GM21526 (cell line): Measurements from ENCODE around the gene AZI2.

ENCODE experiments used
- ATAC-seq: cut with Tn5 transposase; IDR thresholded peaks from one replicate; pipeline ENCODE4 v1.9.1; 2021; ENCODE audit warnings: moderate library complexity; ENCODE audit not compliant: unreplicated experiment, low FRiP score

The AZI2 gene

DNA sequence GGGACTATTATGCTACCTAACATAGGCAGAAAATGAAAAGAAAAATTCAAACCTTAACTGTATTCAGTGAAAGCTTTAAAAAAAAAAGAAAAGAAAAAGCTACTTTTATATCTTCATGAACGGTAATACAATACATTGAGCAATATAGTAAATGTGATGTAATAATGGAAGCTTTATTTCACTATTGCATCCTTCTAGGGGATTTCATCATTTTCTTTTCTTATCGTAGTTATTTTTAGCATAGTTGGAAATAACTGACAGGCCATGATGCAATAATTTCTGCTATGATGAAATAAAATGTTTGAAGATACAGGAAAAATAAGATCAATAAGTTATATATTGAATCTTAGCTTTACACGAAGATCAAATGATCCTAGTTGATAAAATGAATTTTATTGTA, 40.4 kb downstream of the AZI2 start:
- no peak for ATAC-seq

DNA sequence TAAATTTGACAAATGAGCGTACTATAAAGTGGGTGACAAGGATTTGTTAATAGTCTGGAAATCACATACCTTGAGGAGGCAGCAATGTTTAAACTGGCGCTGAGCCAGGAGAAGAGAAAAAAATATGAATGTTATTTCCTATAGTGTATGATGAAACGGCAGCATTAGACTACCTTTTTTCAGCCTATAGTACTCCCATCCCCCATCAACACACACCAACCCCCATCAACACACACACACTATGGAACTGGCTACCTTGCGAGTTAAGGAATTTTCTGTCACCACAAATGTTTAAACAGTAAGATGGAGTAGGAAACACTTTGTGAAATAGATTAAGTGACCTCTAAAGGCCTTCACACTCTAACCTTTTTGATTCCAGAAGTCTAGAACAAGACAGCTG, 46.9 kb downstream of the AZI2 start:
- ATAC-seq = no peak

DNA sequence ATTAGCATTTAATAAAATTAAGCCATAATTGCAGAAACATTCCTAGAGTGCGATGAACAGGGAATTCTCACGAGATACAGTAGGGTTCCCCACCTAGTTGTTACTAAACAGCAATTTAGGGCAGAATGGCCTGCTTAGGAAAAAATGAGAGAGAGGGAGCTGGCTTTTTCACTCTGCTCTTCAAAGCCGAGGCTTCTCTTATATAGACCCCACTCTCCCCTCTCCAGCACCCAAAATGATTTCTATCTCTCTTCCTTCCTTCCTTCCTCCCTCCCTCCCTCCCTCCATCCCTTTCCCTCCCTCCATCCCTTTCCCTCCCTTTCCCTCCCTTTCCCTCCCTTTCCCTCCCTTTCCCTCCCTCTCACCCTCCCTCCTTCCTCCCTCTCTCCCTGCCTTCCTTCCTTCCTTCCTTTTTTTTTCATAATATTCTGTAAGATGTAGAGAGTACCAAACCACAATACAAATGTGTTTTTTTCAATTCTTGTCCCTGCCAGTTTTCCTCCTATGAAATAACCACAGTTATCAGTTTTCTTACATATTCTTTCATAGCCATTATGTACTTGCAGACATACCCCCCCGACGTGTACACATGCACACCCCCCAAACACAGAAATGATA, 48.2 kb downstream of the AZI2 start:
- no peak for ATAC-seq

DNA sequence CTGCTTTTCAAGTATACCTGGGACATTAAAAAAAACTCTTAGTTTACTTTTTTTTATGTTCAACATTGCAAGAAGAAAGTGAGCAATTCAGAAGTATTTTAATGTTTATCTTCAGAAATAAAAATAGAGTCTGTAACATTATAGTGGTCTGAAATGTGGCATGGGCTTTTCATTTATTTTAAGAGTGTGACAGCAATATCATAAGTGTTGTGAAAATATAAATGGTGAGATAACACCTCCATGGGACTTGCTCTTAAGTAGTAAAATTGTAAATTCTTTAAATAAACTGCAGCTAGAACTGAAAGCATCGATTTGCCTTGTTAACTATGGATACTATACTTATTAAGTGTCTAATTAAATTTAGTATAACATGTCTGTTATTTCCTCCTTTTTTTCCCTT, 48.9 kb downstream of the AZI2 start:
- no peak for ATAC-seq

DNA sequence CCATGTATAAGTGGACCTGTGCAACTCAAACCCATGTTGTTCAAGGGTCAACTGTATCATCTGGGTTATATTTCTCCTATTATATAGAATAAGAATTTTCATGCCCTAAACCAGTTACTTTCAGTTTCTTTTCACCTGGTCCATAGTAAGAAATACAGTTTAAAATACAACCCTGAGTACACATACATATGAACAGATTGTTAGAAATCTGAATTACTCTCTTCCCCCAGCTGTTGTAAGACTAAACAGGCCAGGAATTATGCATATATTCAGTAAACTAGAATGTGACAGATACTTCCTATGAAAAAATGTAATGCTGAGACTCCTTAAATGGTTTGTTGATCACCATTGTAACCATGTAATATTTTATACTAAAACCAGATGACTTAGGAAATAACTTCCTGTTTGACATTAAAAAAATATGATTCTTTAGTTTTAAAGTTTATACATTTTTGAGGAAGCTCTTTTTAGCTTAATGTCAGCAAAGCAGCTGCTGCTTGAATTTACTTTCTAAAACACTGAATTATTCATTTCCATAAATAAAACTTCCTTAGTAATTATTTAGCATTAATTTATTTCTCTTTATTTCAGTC, 52.6 kb downstream of the AZI2 start:
- ATAC-seq = no peak

DNA sequence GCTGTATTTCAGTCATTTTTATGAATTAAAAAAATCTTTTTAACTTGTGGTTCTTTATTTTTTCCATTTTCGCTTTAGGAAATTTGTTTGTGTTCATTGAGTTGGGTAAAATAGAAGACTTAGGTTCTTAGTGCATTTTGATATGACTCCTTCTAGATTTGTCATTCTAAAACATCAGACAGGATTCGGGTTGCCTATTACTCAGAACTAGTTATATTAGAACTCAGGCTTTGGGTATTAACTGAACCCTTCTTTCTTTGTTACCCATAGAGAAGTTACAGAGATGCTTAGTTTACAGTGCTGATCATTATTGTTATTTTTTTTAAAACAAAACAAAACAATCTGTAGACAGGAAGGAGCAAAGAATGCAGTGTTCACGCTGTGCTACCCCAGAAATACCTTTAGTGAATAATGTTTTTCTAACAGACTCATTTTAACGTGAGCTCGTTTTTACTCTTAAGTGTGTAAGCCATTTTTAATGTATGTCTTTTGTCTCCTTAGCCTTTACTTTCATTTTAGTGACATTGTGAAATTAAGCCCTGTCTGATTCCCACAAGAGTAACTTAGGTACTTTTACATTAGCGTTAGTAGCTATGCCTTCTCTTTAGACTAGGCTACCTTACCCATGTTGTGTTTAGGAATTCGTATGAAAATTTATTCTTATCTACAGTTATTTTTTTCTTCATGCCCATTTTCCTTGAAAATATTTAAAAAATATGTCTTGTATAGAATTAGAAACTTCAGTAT, 53.8 kb downstream of the AZI2 start:
- no peak for ATAC-seq

DNA sequence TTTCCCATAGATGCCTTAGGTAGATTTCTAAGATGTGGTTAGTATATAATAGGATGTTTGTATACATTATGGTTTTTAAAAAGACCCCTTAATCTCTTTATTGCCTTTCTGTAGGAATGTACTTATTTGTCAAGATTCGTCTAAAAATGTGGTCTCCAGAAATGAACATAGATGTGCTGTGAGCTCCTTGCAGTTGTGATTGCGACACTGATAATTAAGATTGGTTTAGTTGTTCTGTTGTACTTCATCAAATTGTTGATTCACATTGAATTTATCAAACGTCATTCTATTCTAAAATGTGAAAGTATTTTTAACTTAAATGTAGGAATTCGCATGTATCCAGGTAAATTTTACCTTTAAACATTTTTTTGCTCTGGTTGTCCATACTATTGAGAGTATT, 56.0 kb downstream of the AZI2 start:
- ATAC-seq = no peak

DNA sequence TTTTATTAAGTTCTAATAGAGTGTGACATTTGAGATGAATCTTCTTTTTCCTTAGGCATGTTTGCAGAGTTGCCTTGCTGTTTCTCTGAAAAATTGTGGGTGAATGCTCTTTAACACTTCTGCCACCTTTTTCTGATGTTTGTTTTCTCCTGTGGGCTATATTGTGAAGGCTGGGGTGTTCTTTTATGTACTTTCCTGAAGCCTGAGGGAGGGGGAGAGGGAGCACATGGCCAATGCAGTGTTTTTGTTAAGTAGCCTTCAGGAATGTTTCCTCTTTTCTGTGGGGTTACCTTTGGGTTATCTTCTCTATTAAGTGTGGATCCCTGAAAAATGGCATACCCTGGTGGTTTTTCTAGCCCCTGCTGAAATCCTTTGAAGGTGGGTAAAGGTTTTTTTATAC, 57.0 kb downstream of the AZI2 start:
- no peak for ATAC-seq

DNA sequence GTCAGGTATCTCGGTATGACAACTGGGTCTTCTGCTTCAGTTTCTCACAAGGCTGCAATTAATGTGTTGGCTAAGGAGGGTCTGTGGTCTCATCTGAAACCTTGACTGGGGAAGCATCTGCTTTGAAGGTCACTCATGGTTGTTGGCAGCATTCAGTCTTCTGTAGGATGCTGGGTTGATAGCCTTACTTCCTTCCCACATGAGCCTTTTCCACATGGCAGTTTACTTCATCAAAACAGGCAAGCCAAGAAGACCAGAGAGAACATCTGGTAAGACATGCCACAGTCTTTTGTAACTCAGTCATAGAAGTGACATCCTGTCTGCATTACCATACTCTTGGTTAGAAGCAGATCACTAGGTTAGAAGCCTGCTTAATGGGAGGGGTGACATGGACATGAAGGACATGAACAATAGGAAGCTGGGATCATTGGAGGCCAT, 57.7 kb downstream of the AZI2 start:
- no peak for ATAC-seq

DNA sequence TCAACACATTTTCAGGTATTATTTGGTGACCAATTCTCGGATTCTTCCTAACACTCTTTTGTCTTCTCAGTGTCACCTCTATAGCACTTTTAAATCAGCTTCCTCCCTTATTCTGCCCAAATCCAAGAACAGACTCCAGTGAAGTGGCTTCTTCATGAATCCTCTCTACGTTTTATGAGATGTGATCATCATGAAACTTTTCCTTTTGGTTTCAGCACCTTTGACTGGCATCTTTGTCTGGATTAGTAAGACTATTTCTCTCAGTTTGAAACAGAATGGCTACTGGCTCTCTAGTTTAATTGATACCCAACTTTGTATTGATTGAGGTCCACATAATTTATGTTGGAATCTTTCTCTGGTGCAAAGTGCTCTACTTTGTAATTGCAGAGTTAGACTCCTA, 61.6 kb downstream of the AZI2 start:
- no peak for ATAC-seq

DNA sequence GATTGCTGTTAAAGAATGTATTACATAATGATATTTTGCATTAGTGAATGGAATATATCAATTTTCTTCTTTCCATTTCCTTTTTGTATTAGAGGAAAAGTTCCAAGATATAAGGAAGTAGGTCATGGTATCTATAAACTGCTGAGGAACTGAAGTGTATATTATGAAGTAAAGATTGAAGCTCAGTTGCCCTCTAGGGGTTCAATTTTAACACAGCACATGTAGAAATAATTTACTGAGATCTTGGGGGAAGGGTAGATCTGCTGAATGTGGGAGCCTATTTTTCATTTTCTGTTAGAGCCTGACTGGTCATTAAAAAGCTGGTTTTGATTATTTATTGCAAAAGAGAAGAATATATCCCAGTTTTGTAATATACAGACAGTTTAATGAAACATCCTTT, 62.0 kb downstream of the AZI2 start:
- ATAC-seq = peak; percentile 87

DNA sequence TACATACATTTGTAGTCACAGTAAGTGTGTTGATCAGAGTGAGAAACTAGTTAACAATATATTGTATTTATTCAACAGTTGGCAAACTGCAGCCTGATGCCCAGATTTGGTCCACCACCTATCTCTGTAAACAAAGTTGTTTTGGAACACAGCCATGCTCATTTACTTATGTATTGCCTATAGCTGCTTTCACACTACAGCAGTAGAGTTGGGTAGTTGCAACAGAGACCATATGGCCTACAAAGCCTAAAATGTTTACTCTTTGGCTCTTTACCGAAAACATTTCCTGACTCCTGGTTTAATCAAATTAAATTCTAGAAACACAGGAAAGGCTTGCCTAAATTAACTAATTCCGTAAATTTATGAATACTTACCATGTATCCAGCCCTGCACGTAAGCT, 67.8 kb downstream of the AZI2 start:
- ATAC-seq = no peak

DNA sequence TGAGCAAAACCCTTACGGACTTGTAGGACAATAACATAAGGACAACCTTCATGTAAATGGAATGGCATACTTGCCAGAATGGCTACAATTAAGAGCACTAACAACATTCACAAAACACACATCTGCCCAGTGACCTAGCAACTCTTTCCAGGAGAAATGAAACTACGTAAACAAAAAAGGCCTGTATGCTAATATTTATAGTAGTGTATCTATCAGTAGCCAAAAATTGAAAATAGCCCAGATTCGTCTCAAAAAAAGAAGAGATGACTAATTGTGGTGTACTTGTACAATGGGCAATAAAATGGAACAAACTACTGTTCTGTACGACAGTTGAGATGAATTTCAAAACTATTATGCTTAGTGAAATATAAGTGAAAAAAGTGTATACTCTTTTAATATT, 68.9 kb downstream of the AZI2 start:
- no peak for ATAC-seq

DNA sequence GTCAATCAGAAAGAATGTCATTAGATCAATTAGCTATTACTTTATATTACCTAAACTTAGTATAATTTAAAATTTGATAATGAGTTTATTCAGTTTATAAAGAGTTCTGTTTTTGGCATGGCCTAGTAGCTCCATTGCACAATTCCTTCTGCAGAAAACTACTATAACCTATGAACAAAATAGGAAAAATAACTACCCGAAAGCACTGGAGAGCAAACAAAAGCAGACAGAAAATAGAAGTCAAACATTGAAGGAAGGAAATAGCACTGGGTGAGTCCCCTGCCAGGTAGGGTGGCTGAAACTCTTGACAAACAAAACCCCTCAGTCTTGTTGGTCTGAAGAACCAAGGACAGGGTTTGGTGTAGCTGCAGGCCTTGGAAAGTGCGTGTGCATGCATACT, 69.7 kb downstream of the AZI2 start:
- no peak for ATAC-seq

DNA sequence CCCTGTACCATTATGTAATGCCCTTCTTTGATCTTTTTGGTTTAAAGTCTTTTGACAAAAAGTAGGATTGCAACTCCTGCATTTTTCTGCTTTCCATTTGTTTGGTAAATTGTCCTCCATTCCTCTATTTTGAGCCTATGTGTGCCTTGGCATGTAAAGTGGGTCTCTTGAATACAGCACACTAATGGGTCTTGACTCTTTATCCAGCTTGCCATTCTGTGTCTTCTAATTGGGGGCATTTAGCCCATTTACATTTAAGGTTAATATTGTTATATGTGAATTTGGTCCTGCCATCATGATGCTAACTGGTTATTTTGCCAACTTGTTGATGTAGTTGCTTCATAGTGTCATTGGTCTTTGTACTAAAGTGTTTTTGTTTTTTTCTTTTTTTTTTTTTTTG, 74.8 kb downstream of the AZI2 start:
- ATAC-seq = no peak
